Astrocyte (in vitro differentiated cells and primary cell): ENCODE results near the gene AKAP8L.
"Not testable (repeated sequence)": the region's sequence is repeated elsewhere in the genome, so short reads cannot be mapped to it uniquely, and the experiment has no call there.

Source experiments
- EZH2 ChIP-seq: IDR thresholded peaks from 2 replicates; pipeline ENCODE4 v1.6.1; 2012; ENCODE audit warnings: mild to moderate bottlenecking, low read length, inconsistent platforms; ENCODE audit not compliant: insufficient read depth
- TF ChIP-seq, protein P1 (sequence below): IDR thresholded peaks from 2 replicates; pipeline ENCODE4 v1.5.1; 2011; ENCODE audit warnings: low read depth, mild to moderate bottlenecking, inconsistent platforms, low read length, moderate library complexity; ENCODE audit not compliant: insufficient read depth

DNA sequence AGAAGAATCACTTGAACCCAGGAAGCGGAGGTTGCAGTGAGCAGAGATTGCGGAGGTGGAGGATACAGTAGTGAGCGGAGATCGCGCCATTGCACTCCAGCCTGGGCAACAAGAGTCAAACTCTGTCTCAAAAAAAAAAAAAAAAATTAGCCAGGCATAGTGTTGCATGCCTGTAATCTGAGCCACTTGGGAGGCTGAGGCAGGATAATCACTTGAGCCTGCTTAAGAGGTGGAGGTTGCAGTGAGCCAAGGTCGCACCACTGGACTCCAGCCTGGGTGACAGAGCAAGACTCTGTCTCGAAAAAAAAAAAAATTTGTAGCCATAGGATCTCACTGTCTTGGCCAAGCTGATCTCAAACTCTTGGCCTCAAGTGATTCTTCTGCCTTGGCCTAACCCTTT is 82.8 kb downstream of the AKAP8L start:
- TF ChIP-seq, protein P1, sequence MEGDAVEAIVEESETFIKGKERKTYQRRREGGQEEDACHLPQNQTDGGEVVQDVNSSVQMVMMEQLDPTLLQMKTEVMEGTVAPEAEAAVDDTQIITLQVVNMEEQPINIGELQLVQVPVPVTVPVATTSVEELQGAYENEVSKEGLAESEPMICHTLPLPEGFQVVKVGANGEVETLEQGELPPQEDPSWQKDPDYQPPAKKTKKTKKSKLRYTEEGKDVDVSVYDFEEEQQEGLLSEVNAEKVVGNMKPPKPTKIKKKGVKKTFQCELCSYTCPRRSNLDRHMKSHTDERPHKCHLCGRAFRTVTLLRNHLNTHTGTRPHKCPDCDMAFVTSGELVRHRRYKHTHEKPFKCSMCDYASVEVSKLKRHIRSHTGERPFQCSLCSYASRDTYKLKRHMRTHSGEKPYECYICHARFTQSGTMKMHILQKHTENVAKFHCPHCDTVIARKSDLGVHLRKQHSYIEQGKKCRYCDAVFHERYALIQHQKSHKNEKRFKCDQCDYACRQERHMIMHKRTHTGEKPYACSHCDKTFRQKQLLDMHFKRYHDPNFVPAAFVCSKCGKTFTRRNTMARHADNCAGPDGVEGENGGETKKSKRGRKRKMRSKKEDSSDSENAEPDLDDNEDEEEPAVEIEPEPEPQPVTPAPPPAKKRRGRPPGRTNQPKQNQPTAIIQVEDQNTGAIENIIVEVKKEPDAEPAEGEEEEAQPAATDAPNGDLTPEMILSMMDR: not testable (repeated sequence)
- TF ChIP-seq EZH2: not testable (repeated sequence)
